ENCODE results near the gene ROPN1L. TPM values are rescaled to one million over a fixed set of nuclear protein-coding genes. Genes with fewer than 3 reads are reported as not detected.

ROPN1L gene
- total RNA-seq, 1 donor from 2014 or later = not detected

- H3K9ac ChIP-seq = no peak overlapping the region
- Mint-ChIP-seq H3K27ac (no peak overlapping the region), H3K4me3 (no peak overlapping the region), H3K4me1 (no peaks in the 10 kb centered on the region), H3K9me3 (no peaks in the 10 kb centered on the region), H3K27me3 (ENCODE audit: insufficient read depth, low read depth) (no peaks in the 10 kb centered on the region), H3K36me3 (peaks cover 63% of the 10 kb centered on the region)
- no peak for TF ChIP-seq EZH2 (IDR thresholded peaks at IDR 0.05)
- no peak for TF ChIP-seq EZH2phosphoT487 (IDR thresholded peaks at IDR 0.05)
- TF ChIP-seq CTCF (IDR thresholded peaks at IDR 0.05) = no peak
- H3F3A ChIP-seq (ENCODE audit: low read depth) = no peaks in the 10 kb centered on the region
- H3K27ac ChIP-seq = no peak overlapping the region
- DNase-seq (ENCODE audit: low spot score) = no peak
- H2AFZ ChIP-seq (replicated peaks) = no peak overlapping the region
- H3K9me3 ChIP-seq (ENCODE audit: low read depth) = no peaks in the 10 kb centered on the region
- no peaks in the 10 kb centered on the region for H4K20me1 ChIP-seq (ENCODE audit: low read depth)
- H3K4me3 ChIP-seq = no peak overlapping the region
- no peaks in the 10 kb centered on the region for H3K4me1 ChIP-seq
- H3K4me2 ChIP-seq = no peak overlapping the region
- peaks cover 35% of the 10 kb centered on the region for H3K36me3 ChIP-seq
- no peaks in the 10 kb centered on the region for H3K79me2 ChIP-seq (ENCODE audit: low read depth)
- H3K27me3 ChIP-seq = no peaks in the 10 kb centered on the region
Measured at GRCh38 chr5:10411336-10411735, 30.3 kb upstream of the ROPN1L start.

GRCh38 chr5:10416868-10417267, 24.8 kb upstream of the ROPN1L start:
- Histone ChIP-seq H3F3A (ENCODE audit: low read depth) (no peaks in the 10 kb centered on the region), H3K4me3 (no peak overlapping the region), H4K20me1 (ENCODE audit: low read depth) (no peaks in the 10 kb centered on the region), H2AFZ (replicated peaks) (no peak overlapping the region), H3K9ac (no peak overlapping the region), H3K4me2 (no peak overlapping the region), H3K27ac (no peak overlapping the region), H3K27me3 (no peaks in the 10 kb centered on the region), H3K36me3 (peaks cover 24% of the 10 kb centered on the region), H3K79me2 (ENCODE audit: low read depth) (no peaks in the 10 kb centered on the region), H3K4me1 (no peaks in the 10 kb centered on the region), H3K9me3 (ENCODE audit: low read depth) (no peaks in the 10 kb centered on the region)
- H3K4me1 Mint-ChIP-seq = no peaks in the 10 kb centered on the region
- H3K27ac Mint-ChIP-seq = no peak overlapping the region
- peaks cover 55% of the 10 kb centered on the region for H3K36me3 Mint-ChIP-seq
- TF ChIP-seq EZH2phosphoT487 (IDR thresholded peaks at IDR 0.05) (no peak), EZH2 (IDR thresholded peaks at IDR 0.05) (no peak), CTCF (IDR thresholded peaks at IDR 0.05) (no peak)
- H3K4me3 Mint-ChIP-seq = no peak overlapping the region
- no peaks in the 10 kb centered on the region for H3K27me3 Mint-ChIP-seq (ENCODE audit: insufficient read depth, low read depth)
- no peaks in the 10 kb centered on the region for H3K9me3 Mint-ChIP-seq
- DNase-seq (ENCODE audit: low spot score) = no peak

GRCh38 chr5:10418654-10419345, 22.9 kb upstream of the ROPN1L start:
- TF ChIP-seq EZH2 (IDR thresholded peaks at IDR 0.05) = no peak
- TF ChIP-seq CTCF (IDR thresholded peaks at IDR 0.05) = no peak
- peaks cover 29% of the 10 kb centered on the region for H3K36me3 ChIP-seq
- no peak overlapping the region for H2AFZ ChIP-seq (replicated peaks)
- Mint-ChIP-seq H3K4me3 (no peak overlapping the region), H3K27ac (no peak overlapping the region), H3K9me3 (no peaks in the 10 kb centered on the region), H3K4me1 (no peaks in the 10 kb centered on the region), H3K36me3 (peaks cover 48% of the 10 kb centered on the region), H3K27me3 (ENCODE audit: insufficient read depth, low read depth) (no peaks in the 10 kb centered on the region)
- H4K20me1 ChIP-seq (ENCODE audit: low read depth) = no peaks in the 10 kb centered on the region
- H3K4me3 ChIP-seq = no peak overlapping the region
- no peaks in the 10 kb centered on the region for H3K9me3 ChIP-seq (ENCODE audit: low read depth)
- H3K27me3 ChIP-seq = no peaks in the 10 kb centered on the region
- no peak overlapping the region for H3K27ac ChIP-seq
- DNase-seq (ENCODE audit: low spot score) = no peak
- H3K79me2 ChIP-seq (ENCODE audit: low read depth) = no peaks in the 10 kb centered on the region
- H3K9ac ChIP-seq = no peak overlapping the region
- no peaks in the 10 kb centered on the region for H3F3A ChIP-seq (ENCODE audit: low read depth)
- H3K4me2 ChIP-seq = no peak overlapping the region
- H3K4me1 ChIP-seq = no peaks in the 10 kb centered on the region

All from neural progenitor cell (in vitro differentiated cells).